ENCODE measurements around the gene TRIO. TPM values are rescaled to one million over a fixed set of nuclear protein-coding genes. Genes with fewer than 3 reads are reported as not detected.

The TRIO gene
- total and polyA plus RNA-seq, 4 donors, result 23.8 to 243 (median 110) TPM

- TF ChIP-seq CTCF (IDR thresholded peaks at IDR 0.05; ENCODE audit: control extremely low read depth, extremely low read depth), result no peak
- H3K27ac ChIP-seq (ENCODE audit: low read depth in 1 of 2, low read length in 1 of 2), result no peak overlapping the region
- peaks cover 10 to 28% (median 26%) of the 10 kb centered on the region in 4 donors for H3K36me3 ChIP-seq (ENCODE audit: control insufficient read depth in 4 of 4, insufficient read depth in 4 of 4, low read length in 4 of 4)
- H3K9ac ChIP-seq (ENCODE audit: insufficient read depth in 1 of 2, low read length in 2 of 2), result no peak overlapping the region
- WGBS, 2 donors, result 92 to 96% methylated on average over 1 of the region's 1 CpG
- H3K4me1 ChIP-seq (ENCODE audit: control insufficient read depth in 5 of 5, insufficient read depth in 5 of 5, low read length in 5 of 5), result peaks cover 0 to 6% (median 0%) of the 10 kb centered on the region in 5 donors
- no peak overlapping the region for H3K4me3 ChIP-seq
- ATAC-seq (ENCODE audit: insufficient read depth, low FRiP score), result no peak
- H3K9me3 ChIP-seq (ENCODE audit: control insufficient read depth in 4 of 4, insufficient read depth in 3 of 4, low read length in 3 of 4), result peaks cover 0 to 4% (median under 1%) of the 10 kb centered on the region in 4 donors
- DNase-seq, result no peak
- H3K27me3 ChIP-seq (ENCODE audit: control insufficient read depth in 3 of 3, insufficient read depth in 3 of 3, low read length in 2 of 3), result no peaks in the 10 kb centered on the region
Observed at GRCh38 chr5:14395411-14395810, 252.3 kb downstream of the TRIO start.

GRCh38 chr5:14396066-14396465, 252.9 kb downstream of the TRIO start:
- no peak overlapping the region for H3K9ac ChIP-seq (ENCODE audit: insufficient read depth in 1 of 2, low read length in 2 of 2)
- peaks cover 0 to 4% (median under 1%) of the 10 kb centered on the region in 4 donors for H3K9me3 ChIP-seq (ENCODE audit: control insufficient read depth in 4 of 4, insufficient read depth in 3 of 4, low read length in 3 of 4)
- no peak overlapping the region for H3K27ac ChIP-seq (ENCODE audit: low read depth in 1 of 2, low read length in 1 of 2)
- no peak for TF ChIP-seq CTCF (IDR thresholded peaks at IDR 0.05; ENCODE audit: control extremely low read depth, extremely low read depth)
- H3K36me3 ChIP-seq (ENCODE audit: control insufficient read depth in 4 of 4, insufficient read depth in 4 of 4, low read length in 4 of 4), result peaks cover 8 to 29% (median 25%) of the 10 kb centered on the region in 4 donors
- no peak for ATAC-seq (ENCODE audit: insufficient read depth, low FRiP score)
- WGBS, 2 donors, result 76 to 79% methylated on average over 7 of the region's 7 CpGs
- H3K4me1 ChIP-seq (ENCODE audit: control insufficient read depth in 5 of 5, insufficient read depth in 5 of 5, low read length in 5 of 5), result peaks cover 0 to 7% (median 0%) of the 10 kb centered on the region in 5 donors
- no peak for DNase-seq
- no peaks in the 10 kb centered on the region for H3K27me3 ChIP-seq (ENCODE audit: control insufficient read depth in 3 of 3, insufficient read depth in 3 of 3, low read length in 2 of 3)
- H3K4me3 ChIP-seq, result no peak overlapping the region

GRCh38 chr5:14396737-14397136, 253.6 kb downstream of the TRIO start:
- Histone ChIP-seq H3K27ac (ENCODE audit: low read depth in 1 of 2, low read length in 1 of 2) (no peak overlapping the region), H3K36me3 (ENCODE audit: control insufficient read depth in 4 of 4, insufficient read depth in 4 of 4, low read length in 4 of 4) (peaks cover 4 to 24% (median 23%) of the 10 kb centered on the region in 4 donors), H3K4me1 (ENCODE audit: control insufficient read depth in 5 of 5, insufficient read depth in 5 of 5, low read length in 5 of 5) (peaks cover 0 to 7% (median 0%) of the 10 kb centered on the region in 5 donors), H3K9ac (ENCODE audit: insufficient read depth in 1 of 2, low read length in 2 of 2) (no peak overlapping the region), H3K4me3 (no peak overlapping the region), H3K9me3 (ENCODE audit: control insufficient read depth in 4 of 4, insufficient read depth in 3 of 4, low read length in 3 of 4) (peaks cover 0 to under 1% (median under 1%) of the 10 kb centered on the region in 4 donors), H3K27me3 (ENCODE audit: control insufficient read depth in 3 of 3, insufficient read depth in 3 of 3, low read length in 2 of 3) (no peaks in the 10 kb centered on the region)
- no peak for TF ChIP-seq CTCF (IDR thresholded peaks at IDR 0.05; ENCODE audit: control extremely low read depth, extremely low read depth)
- 79 to 93% methylated on average over 5 of the region's 5 CpGs for WGBS, 2 donors
- no peak for ATAC-seq (ENCODE audit: insufficient read depth, low FRiP score)
- no peak for DNase-seq

GRCh38 chr5:14397717-14398116, 254.6 kb downstream of the TRIO start:
- no peaks in the 10 kb centered on the region for H3K27me3 ChIP-seq (ENCODE audit: control insufficient read depth in 3 of 3, insufficient read depth in 3 of 3, low read length in 2 of 3)
- ATAC-seq (ENCODE audit: insufficient read depth, low FRiP score), result no peak
- H3K4me3 ChIP-seq, result no peak overlapping the region
- no peak for TF ChIP-seq CTCF (IDR thresholded peaks at IDR 0.05; ENCODE audit: control extremely low read depth, extremely low read depth)
- no peaks in the 10 kb centered on the region for H3K9me3 ChIP-seq (ENCODE audit: control insufficient read depth in 4 of 4, insufficient read depth in 3 of 4, low read length in 3 of 4)
- H3K9ac ChIP-seq (ENCODE audit: insufficient read depth in 1 of 2, low read length in 2 of 2), result no peak overlapping the region
- peaks cover 2 to 25% (median 22%) of the 10 kb centered on the region in 4 donors for H3K36me3 ChIP-seq (ENCODE audit: control insufficient read depth in 4 of 4, insufficient read depth in 4 of 4, low read length in 4 of 4)
- WGBS, 2 donors, result 65 to 82% methylated on average over 3 of the region's 3 CpGs
- H3K27ac ChIP-seq (ENCODE audit: low read depth in 1 of 2, low read length in 1 of 2), result peak overlapping the region in 1 of 2 donors; percentile 52
- peaks cover 0 to 7% (median 0%) of the 10 kb centered on the region in 5 donors for H3K4me1 ChIP-seq (ENCODE audit: control insufficient read depth in 5 of 5, insufficient read depth in 5 of 5, low read length in 5 of 5)
- DNase-seq, result peak; percentile 16 to 34 (median 32)

All from lung (tissue), 12 donors.